Forelimb muscle (tissue), 1 donor: ENCODE measurements around the gene FOXE3. TPM values are rescaled to one million over a fixed set of nuclear protein-coding genes. Genes with fewer than 3 reads are reported as not detected.

ENCODE experiments used
- DNase-seq: peaks from one replicate; pipeline ENCODE4 v3.0.0-alpha.2; 2013; ENCODE audit warnings: low read depth
- polyA plus RNA-seq: library from polyadenylated mRNA; unstranded; fragments of 120-200 nt; gene quantifications from one replicate; pipeline ENCODE4 v1.2.1, GENCODE V29; 2013; ENCODE audit not compliant: insufficient read length

The FOXE3 gene
- polyA plus RNA-seq, 1 donor, result 0.06 TPM

- DNase-seq, result no peak
These were observed 10.4 kb upstream of the FOXE3 start for GRCh38 chr1:47405697-47406096.

GRCh38 chr1:47406966-47407365, 9.1 kb upstream of the FOXE3 start:
- no peak for DNase-seq

- no peak for DNase-seq
These were observed 8.6 kb upstream of the FOXE3 start for GRCh38 chr1:47407481-47407880.

GRCh38 chr1:47409311-47410067, 6.6 kb upstream of the FOXE3 start:
- DNase-seq, result no peak

- DNase-seq, result no peak
These were observed 6.0 kb upstream of the FOXE3 start for GRCh38 chr1:47410068-47410455.

GRCh38 chr1:47411436-47411835, 4.6 kb upstream of the FOXE3 start:
- DNase-seq, result no peak

GRCh38 chr1:47412437-47412836, 3.6 kb upstream of the FOXE3 start:
- DNase-seq, result no peak

GRCh38 chr1:47416319-47417169, 459 bp downstream of the FOXE3 start:
- no peak for DNase-seq

- DNase-seq, result no peak
These were observed 1.3 kb downstream of the FOXE3 start for GRCh38 chr1:47417170-47418044.

- no peak for DNase-seq
These were observed 2.0 kb downstream of the FOXE3 start for GRCh38 chr1:47418122-47418521.

GRCh38 chr1:47418681-47419325, 2.7 kb downstream of the FOXE3 start:
- no peak for DNase-seq

- no peak for DNase-seq
These were observed 4.5 kb downstream of the FOXE3 start for GRCh38 chr1:47420547-47420946.

- DNase-seq, result no peak
These were observed 7.8 kb downstream of the FOXE3 start for GRCh38 chr1:47423872-47424271.

GRCh38 chr1:47424336-47424982, 8.4 kb downstream of the FOXE3 start:
- no peak for DNase-seq

- no peak for DNase-seq
These were observed 15.4 kb downstream of the FOXE3 start for GRCh38 chr1:47431534-47431933.

GRCh38 chr1:47432071-47433036, 16.3 kb downstream of the FOXE3 start:
- peak; percentile 70 for DNase-seq

- no peak for DNase-seq
These were observed 16.9 kb downstream of the FOXE3 start for GRCh38 chr1:47433037-47433421.

GRCh38 chr1:47433477-47434050, 17.5 kb downstream of the FOXE3 start:
- DNase-seq, result no peak

GRCh38 chr1:47434051-47434842, 18.2 kb downstream of the FOXE3 start:
- DNase-seq, result no peak
